Smooth muscle cell (in vitro differentiated cells): ENCODE results near the gene PLPPR1. TPM values are rescaled to one million over a fixed set of nuclear protein-coding genes. Genes with fewer than 3 reads are reported as not detected.
"Not testable (repeated sequence)": the region's sequence is repeated elsewhere in the genome, so short reads cannot be mapped to it uniquely, and the experiment has no call there.

ENCODE experiments used
- DNase-seq: peaks from one replicate; lab custom pipeline; 2025; ENCODE audit not compliant: unreplicated experiment; lab: John Stamatoyannopoulos, UW
- H2AFZ ChIP-seq: fragments of 200-600 bp; sonication (generic); 2 replicates; pipeline ENCODE4 v1.6.0; 2016; ENCODE audit warnings: antibody characterized with exemption, low read depth, mild to moderate bottlenecking
- H3F3A ChIP-seq: fragments of 200-600 bp; sonication (generic); 2 replicates; pipeline ENCODE4 v1.6.0; 2017; ENCODE audit warnings: antibody characterized with exemption, low read depth
- H3K27ac ChIP-seq: fragments of 200-600 bp; sonication (generic); 2 replicates; pipeline ENCODE4 v1.5.1; 2016; ENCODE audit warnings: low read depth, mild to moderate bottlenecking
- H3K27me3 ChIP-seq: fragments of 200-600 bp; sonication (generic); 2 replicates; pipeline ENCODE4 v1.6.1; 2016; ENCODE audit warnings: low read depth, mild to moderate bottlenecking
- H3K36me3 ChIP-seq: fragments of 200-600 bp; sonication (generic); 2 replicates; pipeline ENCODE4 v1.5.1; 2016; ENCODE audit warnings: low read depth
- H3K4me1 ChIP-seq: fragments of 200-600 bp; sonication (generic); 2 replicates; pipeline ENCODE4 v1.5.1; 2016; ENCODE audit warnings: low read depth
- H3K4me2 ChIP-seq: fragments of 200-600 bp; sonication (generic); 2 replicates; pipeline ENCODE4 v1.6.0; 2016; ENCODE audit warnings: mild to moderate bottlenecking
- H3K4me3 ChIP-seq: fragments of 200-600 bp; sonication (generic); 2 replicates; pipeline ENCODE4 v1.5.1; 2016; ENCODE audit warnings: mild to moderate bottlenecking
- H3K79me2 ChIP-seq: fragments of 200-600 bp; sonication (generic); 2 replicates; pipeline ENCODE4 v1.6.0; 2016; ENCODE audit warnings: low read depth, mild to moderate bottlenecking
- H3K9ac ChIP-seq: fragments of 200-600 bp; sonication (generic); 2 replicates; pipeline ENCODE4 v1.6.0; 2016; ENCODE audit warnings: low read depth
- H3K9me3 ChIP-seq: fragments of 200-600 bp; sonication (generic); replicated peaks from 2 replicates; pipeline ENCODE4 v1.5.1; 2016; ENCODE audit warnings: low read depth
- H4K20me1 ChIP-seq: fragments of 200-600 bp; sonication (generic); 2 replicates; pipeline ENCODE4 v1.6.0; 2016; ENCODE audit warnings: low read depth
- WGBS: methylation state at CpG from one replicate; pipeline ENCODE4 v1.1.7; 2016; ENCODE audit warnings: low lambda C conversion rate; 5-methylcytosine and 5-hydroxymethylcytosine counted together
- polyA plus RNA-seq: library from polyadenylated mRNA; unstranded; fragments of >200 nt; fragmentation: Nextera tagmentation; extraction: Ambion mirVana; gene quantifications from 2 replicates; pipeline ENCODE4 v1.2.1, GENCODE V29; 2016
- total RNA-seq: library from RNA; depleted of rRNA; stranded (reverse); fragments of >200 nt; gene quantifications from 2 replicates; pipeline ENCODE4 v1.2.3, GENCODE V29; 2014
- TF ChIP-seq, protein P1 (sequence below): fragments of 200-600 bp; sonication (generic); IDR thresholded peaks from 2 replicates; pipeline ENCODE4 v1.5.1; 2017; ENCODE audit warnings: borderline replicate concordance, mild to moderate bottlenecking, antibody characterized with exemption; ENCODE audit not compliant: insufficient read depth, poor library complexity, severe bottlenecking

Gene PLPPR1
- total and polyA plus RNA-seq, 2 experiments from 2014 or later = not detected

DNA sequence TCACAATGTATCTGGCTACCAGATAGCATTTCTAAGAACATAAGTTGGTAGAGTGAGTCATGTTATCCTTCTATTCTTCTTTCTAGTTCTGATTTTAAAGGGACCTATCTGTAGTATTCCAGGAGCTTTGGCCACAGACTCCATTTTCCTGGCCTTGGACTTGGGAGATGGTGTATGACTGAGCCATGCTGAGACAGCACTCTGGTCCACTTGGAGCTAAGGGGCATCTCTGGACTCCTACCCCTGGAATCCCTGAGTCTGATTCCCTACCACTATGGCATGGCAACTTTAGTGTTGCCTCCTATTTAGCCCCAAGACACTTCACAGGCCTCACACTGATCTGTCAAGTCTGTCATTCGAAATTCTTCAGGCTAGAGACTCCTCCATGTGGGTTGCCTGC is 297.5 kb downstream of the PLPPR1 start:
- Histone ChIP-seq H3K36me3 (no peaks in the 10 kb centered on the region), H3K4me3 (no peak overlapping the region), H3K27ac (no peak overlapping the region), H3K4me2 (no peak overlapping the region), H3F3A (no peaks in the 10 kb centered on the region), H3K9ac (no peak overlapping the region), H3K27me3 (no peaks in the 10 kb centered on the region), H3K9me3 (no peaks in the 10 kb centered on the region), H4K20me1 (no peaks in the 10 kb centered on the region), H2AFZ (no peak overlapping the region), H3K79me2 (no peaks in the 10 kb centered on the region), H3K4me1 (no peaks in the 10 kb centered on the region)
- WGBS = 71% methylated on average over 1 of the region's 1 CpG
- DNase-seq = no peak
- TF ChIP-seq, protein P1, sequence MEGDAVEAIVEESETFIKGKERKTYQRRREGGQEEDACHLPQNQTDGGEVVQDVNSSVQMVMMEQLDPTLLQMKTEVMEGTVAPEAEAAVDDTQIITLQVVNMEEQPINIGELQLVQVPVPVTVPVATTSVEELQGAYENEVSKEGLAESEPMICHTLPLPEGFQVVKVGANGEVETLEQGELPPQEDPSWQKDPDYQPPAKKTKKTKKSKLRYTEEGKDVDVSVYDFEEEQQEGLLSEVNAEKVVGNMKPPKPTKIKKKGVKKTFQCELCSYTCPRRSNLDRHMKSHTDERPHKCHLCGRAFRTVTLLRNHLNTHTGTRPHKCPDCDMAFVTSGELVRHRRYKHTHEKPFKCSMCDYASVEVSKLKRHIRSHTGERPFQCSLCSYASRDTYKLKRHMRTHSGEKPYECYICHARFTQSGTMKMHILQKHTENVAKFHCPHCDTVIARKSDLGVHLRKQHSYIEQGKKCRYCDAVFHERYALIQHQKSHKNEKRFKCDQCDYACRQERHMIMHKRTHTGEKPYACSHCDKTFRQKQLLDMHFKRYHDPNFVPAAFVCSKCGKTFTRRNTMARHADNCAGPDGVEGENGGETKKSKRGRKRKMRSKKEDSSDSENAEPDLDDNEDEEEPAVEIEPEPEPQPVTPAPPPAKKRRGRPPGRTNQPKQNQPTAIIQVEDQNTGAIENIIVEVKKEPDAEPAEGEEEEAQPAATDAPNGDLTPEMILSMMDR = no peak

DNA sequence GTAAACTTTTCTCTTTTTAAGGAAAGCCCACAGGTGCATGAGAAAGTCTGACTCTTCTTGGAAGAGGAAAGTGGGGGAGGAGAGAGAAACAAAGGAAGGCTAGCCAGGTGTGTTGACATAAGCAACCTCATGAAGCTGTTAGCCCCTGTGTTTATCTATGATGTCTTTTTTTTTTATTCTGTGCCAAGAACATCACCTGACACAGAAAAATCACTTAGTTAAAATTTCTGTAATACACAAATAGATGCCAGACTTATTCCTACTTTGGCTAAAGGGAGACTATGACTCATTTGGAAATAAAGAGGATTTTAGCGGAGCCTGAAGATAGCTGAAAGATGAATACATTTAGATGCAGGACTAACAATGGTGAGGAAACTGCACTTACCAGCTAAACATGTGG is 298.0 kb downstream of the PLPPR1 start:
- TF ChIP-seq, protein P1 = no peak
- DNase-seq = no peak

GRCh38 chr9:101327422-101327909 is 298.9 kb downstream of the PLPPR1 start:
- not testable (repeated sequence) for H3K4me3 ChIP-seq, H3K4me1 ChIP-seq, H3K9me3 ChIP-seq, H3K27ac ChIP-seq, DNase-seq, H3K27me3 ChIP-seq, H3F3A ChIP-seq, H4K20me1 ChIP-seq, H3K9ac ChIP-seq, H3K36me3 ChIP-seq, H3K4me2 ChIP-seq, H3K79me2 ChIP-seq, H2AFZ ChIP-seq
- 73% methylated on average over 3 of the region's 3 CpGs for WGBS

More for the DNA sequence above, 298.0 kb downstream of the PLPPR1 start:
- no peaks in the 10 kb centered on the region for H3K36me3 ChIP-seq
- no peaks in the 10 kb centered on the region for H3K4me1 ChIP-seq
- H3K4me2 ChIP-seq = no peak overlapping the region
- no peak overlapping the region for H3K9ac ChIP-seq
- no peaks in the 10 kb centered on the region for H3K27me3 ChIP-seq
- H3K79me2 ChIP-seq = no peaks in the 10 kb centered on the region
- H3K4me3 ChIP-seq = no peak overlapping the region
- H4K20me1 ChIP-seq = no peaks in the 10 kb centered on the region
- no peak overlapping the region for H2AFZ ChIP-seq
- 54% methylated on average over 1 of the region's 1 CpG for WGBS
- no peak overlapping the region for H3K27ac ChIP-seq
- no peaks in the 10 kb centered on the region for H3K9me3 ChIP-seq
- no peaks in the 10 kb centered on the region for H3F3A ChIP-seq

DNA sequence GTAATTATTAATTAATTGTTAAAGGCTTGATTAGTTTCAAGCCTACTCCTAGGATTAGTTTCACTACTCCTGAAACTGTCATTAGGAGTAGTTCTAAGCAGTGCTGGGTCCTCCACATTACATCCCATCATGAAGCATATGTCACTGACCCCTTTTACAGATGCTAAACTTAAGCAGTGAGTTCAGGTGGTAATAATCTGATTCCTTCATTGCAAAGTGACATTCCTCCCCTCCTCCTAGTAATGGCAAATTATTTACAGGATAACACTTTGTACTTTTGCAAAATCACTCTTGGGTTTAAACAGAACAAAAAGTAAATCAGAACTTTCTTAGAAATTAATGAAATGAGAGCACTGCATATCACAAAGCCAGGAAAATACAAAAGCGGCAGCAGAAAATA is 303.8 kb downstream of the PLPPR1 start:
- Histone ChIP-seq H3K9ac (no peak overlapping the region), H3K27ac (no peak overlapping the region), H3K79me2 (no peaks in the 10 kb centered on the region), H3K9me3 (no peaks in the 10 kb centered on the region), H3F3A (no peaks in the 10 kb centered on the region), H3K4me1 (no peaks in the 10 kb centered on the region), H3K36me3 (no peaks in the 10 kb centered on the region), H3K4me2 (no peak overlapping the region), H2AFZ (no peak overlapping the region), H3K27me3 (no peaks in the 10 kb centered on the region), H3K4me3 (no peak overlapping the region), H4K20me1 (no peaks in the 10 kb centered on the region)
- WGBS = 91% methylated on average over 1 of the region's 1 CpG
- no peak for DNase-seq
- TF ChIP-seq, protein P1 = no peak
